Body of pancreas (tissue), 4 donors: Measurements from ENCODE around the gene UPK3A.
A peak's percentile ranks its signal among the peaks of the same experiment; 100 is the strongest.

Experiments
- CTCF ChIP-seq, 7 experiments: fragments of 450-650 bp in 4 of 7; fragments of 200-600 bp in 3 of 7; sonication (generic) in 3 of 7; IDR thresholded peaks; one replicate each; pipeline ENCODE4 v1.5.1; 2016 to 2019; ENCODE audit warnings: antibody characterized with exemption in 7 of 7
- POLR2A ChIP-seq, 3 donors: fragments of 450-650 bp; IDR thresholded peaks; one replicate each; pipeline ENCODE4 v1.6.1; 2016; ENCODE audit warnings: antibody characterized with exemption in 3 of 3, mild to moderate bottlenecking in 2 of 3

- TF ChIP-seq CTCF (IDR thresholded peaks at IDR 0.05) (peak; percentile 52 to 92 (median 83)), POLR2A (IDR thresholded peaks at IDR 0.05) (peak in 1 of 3 donors; percentile 2)
Observed at GRCh38 chr22:45263463-45264269, 21.1 kb upstream of the UPK3A start.
